DOHH2 (cell line): ENCODE results near the gene C13orf46.

ENCODE experiments used
- CTCF ChIP-seq: fragments of 200-600 bp; sonication (generic); IDR thresholded peaks from one replicate; pipeline ENCODE4 v1.5.1; 2014; ENCODE audit warnings: antibody characterized with exemption, mild to moderate bottlenecking, low read depth, low read length; ENCODE audit not compliant: poor library complexity, severe bottlenecking
- EZH2phosphoT487 ChIP-seq: fragments of 200-600 bp; sonication (generic); IDR thresholded peaks from 2 replicates; pipeline ENCODE4 v1.6.1; 2017; ENCODE audit warnings: borderline replicate concordance, mild to moderate bottlenecking, antibody characterized with exemption, low read length, moderate library complexity, mixed read lengths

- TF ChIP-seq CTCF (no peak), EZH2phosphoT487 (no peak)
Measured at GRCh38 chr13:113917096-113917495, 56.8 kb downstream of the C13orf46 start.
